Upper lobe of left lung (tissue), 6 donors: ENCODE results near the gene ENTPD6. TPM values are rescaled to one million over a fixed set of nuclear protein-coding genes. Genes with fewer than 3 reads are reported as not detected.
"Not testable (repeated sequence)": the region's sequence is repeated elsewhere in the genome, so short reads cannot be mapped to it uniquely, and the experiment has no call there.

ENCODE experiments used
- ATAC-seq, 2 donors: fragments of 200-7000 bp; cut with Tn5 transposase; one replicate each; pipeline ENCODE4 v1.9.1; 2022; ENCODE audit warnings: mild to moderate bottlenecking in 2 of 2, moderate library complexity in 2 of 2; ENCODE audit not compliant: low FRiP score in 2 of 2
- DNase-seq, 2 donors: peaks; one replicate each; pipeline ENCODE4 v3.0.0-alpha.2; 2019 to 2020
- H3K27ac ChIP-seq, 4 donors: fragments of 200-600 bp; sonication (generic); one replicate each; pipeline ENCODE4 v1.5.1; 2016 to 2019
- H3K27me3 ChIP-seq, 4 donors: fragments of 200-600 bp; sonication (generic); one replicate each; pipeline ENCODE4 v1.5.1; 2017 to 2019
- H3K36me3 ChIP-seq, 4 donors: fragments of 200-600 bp; sonication (generic); one replicate each; pipeline ENCODE4 v1.5.1; 2016 to 2019
- H3K4me1 ChIP-seq, 4 donors: fragments of 200-600 bp; sonication (generic); one replicate each; pipeline ENCODE4 v1.5.1; 2018 to 2019
- H3K4me3 ChIP-seq, 4 donors: fragments of 200-600 bp; sonication (generic); one replicate each; pipeline ENCODE4 v1.5.1; 2017 to 2019; ENCODE audit warnings: mild to moderate bottlenecking in 2 of 4, moderate library complexity in 1 of 4
- H3K9me3 ChIP-seq, 4 donors: fragments of 200-600 bp; sonication (generic); one replicate each; pipeline ENCODE4 v1.5.1; 2018 to 2019
- EP300 ChIP-seq, 4 donors: sonication (generic); formaldehyde crosslinking; IDR thresholded peaks; one replicate each; pipeline ENCODE4 v1.5.1; 2017; ENCODE audit warnings: antibody characterized with exemption in 4 of 4, control low read depth in 2 of 4
- POLR2A ChIP-seq, 4 donors: fragments of 450-650 bp; IDR thresholded peaks; one replicate each; pipeline ENCODE4 v1.5.1; 2016 to 2017; ENCODE audit warnings: antibody characterized with exemption in 4 of 4, mild to moderate bottlenecking in 2 of 4
- POLR2AphosphoS5 ChIP-seq, 2 donors: sonication (generic); formaldehyde crosslinking; IDR thresholded peaks; one replicate each; pipeline ENCODE4 v1.5.1; 2017; ENCODE audit warnings: antibody characterized with exemption in 2 of 2
- WGBS, 2 donors: methylation state at CpG; one replicate each; pipeline ENCODE4 v1.1.5; 2017 to 2018; 5-methylcytosine and 5-hydroxymethylcytosine counted together
- total RNA-seq, 6 donors: library from RNA; depleted of rRNA in 4 of 6; stranded (reverse); fragments of >200 nt in 4 of 6; gene quantifications; one replicate each; pipeline versions ENCODE4 v1.1.0 to v1.2.1, GENCODE V29; 2016 to 2021
- TF ChIP-seq, protein P1 (sequence below), 6 experiments: fragments of 450-650 bp in 4 of 6; fragments of 200-600 bp in 2 of 6; sonication (generic) in 2 of 6; IDR thresholded peaks; one replicate each; pipeline ENCODE4 v1.5.1; 2016 to 2019; ENCODE audit warnings: antibody characterized with exemption in 6 of 6
- donor health status: DM: no; HTN: no; CAD: no; lungs with moderate emphysema.
- donor health status: DM: no; HTN: yes; CAD: no; lungs with severe emphysema.

Gene ENTPD6
- total RNA-seq, 6 donors from 2014 or later: 53.7 to 170 (median 81.7) TPM

DNA sequence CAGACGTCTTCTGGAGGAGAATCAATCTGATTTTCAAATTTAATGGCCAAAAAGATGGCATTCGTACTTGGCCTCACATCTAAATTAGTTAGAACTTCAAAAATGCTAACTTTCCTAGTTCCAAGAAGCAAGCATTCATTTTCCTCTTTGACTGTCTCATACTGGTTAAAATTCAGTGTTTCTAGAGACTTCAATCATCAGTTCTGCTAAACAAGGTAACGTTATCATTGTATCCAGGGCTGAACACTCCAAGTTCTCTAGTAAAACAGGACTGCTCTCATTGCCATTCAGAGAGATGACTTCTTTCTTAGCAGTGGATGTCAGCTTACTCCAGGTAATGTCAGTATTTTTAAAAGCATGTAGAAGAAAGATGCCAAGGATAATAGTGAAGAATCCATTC lies 34.6 kb upstream of the ENTPD6 start:
- TF ChIP-seq, protein P1, sequence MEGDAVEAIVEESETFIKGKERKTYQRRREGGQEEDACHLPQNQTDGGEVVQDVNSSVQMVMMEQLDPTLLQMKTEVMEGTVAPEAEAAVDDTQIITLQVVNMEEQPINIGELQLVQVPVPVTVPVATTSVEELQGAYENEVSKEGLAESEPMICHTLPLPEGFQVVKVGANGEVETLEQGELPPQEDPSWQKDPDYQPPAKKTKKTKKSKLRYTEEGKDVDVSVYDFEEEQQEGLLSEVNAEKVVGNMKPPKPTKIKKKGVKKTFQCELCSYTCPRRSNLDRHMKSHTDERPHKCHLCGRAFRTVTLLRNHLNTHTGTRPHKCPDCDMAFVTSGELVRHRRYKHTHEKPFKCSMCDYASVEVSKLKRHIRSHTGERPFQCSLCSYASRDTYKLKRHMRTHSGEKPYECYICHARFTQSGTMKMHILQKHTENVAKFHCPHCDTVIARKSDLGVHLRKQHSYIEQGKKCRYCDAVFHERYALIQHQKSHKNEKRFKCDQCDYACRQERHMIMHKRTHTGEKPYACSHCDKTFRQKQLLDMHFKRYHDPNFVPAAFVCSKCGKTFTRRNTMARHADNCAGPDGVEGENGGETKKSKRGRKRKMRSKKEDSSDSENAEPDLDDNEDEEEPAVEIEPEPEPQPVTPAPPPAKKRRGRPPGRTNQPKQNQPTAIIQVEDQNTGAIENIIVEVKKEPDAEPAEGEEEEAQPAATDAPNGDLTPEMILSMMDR (IDR thresholded peaks at IDR 0.05): no peak
- TF ChIP-seq POLR2A (IDR thresholded peaks at IDR 0.05): no peak
- no peak for TF ChIP-seq EP300 (IDR thresholded peaks at IDR 0.05)
- H3K9me3 ChIP-seq: no peaks in the 10 kb centered on the region
- no peak overlapping the region for H3K4me3 ChIP-seq
- ATAC-seq: no peak
- no peak overlapping the region for H3K27ac ChIP-seq
- no peak for DNase-seq
- H3K36me3 ChIP-seq: no peaks in the 10 kb centered on the region
- H3K27me3 ChIP-seq: no peaks in the 10 kb centered on the region
- WGBS, 2 donors: 64 to 67% methylated on average over 3 of the region's 3 CpGs
- no peaks in the 10 kb centered on the region for H3K4me1 ChIP-seq

DNA sequence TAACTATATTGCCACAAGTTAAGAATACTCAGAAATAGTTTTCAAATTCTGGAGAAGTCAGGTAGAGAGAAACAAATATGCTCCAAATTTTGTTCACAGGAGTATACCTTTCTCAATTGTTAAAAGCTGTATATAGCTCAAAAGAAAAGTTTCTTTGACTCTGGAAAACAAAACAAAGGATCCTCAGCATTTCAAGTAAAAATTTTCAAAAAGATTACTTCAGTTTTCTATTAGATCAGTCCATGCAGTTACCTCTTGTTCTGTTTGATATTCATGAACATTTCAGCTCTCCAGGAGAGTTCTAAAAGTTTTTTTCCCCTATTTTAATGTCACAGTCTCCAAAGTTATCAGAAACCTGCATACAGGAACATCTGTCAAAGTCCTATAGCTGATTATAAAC lies 30.4 kb upstream of the ENTPD6 start:
- Histone ChIP-seq H3K27ac (no peak overlapping the region), H3K4me3 (no peak overlapping the region), H3K27me3 (no peaks in the 10 kb centered on the region), H3K9me3 (no peaks in the 10 kb centered on the region), H3K4me1 (no peaks in the 10 kb centered on the region), H3K36me3 (no peaks in the 10 kb centered on the region)
- ATAC-seq (no peak), DNase-seq (no peak)
- TF ChIP-seq, protein P1 (IDR thresholded peaks at IDR 0.05): no peak
- TF ChIP-seq POLR2A (IDR thresholded peaks at IDR 0.05): no peak
- TF ChIP-seq POLR2AphosphoS5 (IDR thresholded peaks at IDR 0.05): no peak
- TF ChIP-seq EP300 (IDR thresholded peaks at IDR 0.05): no peak

DNA sequence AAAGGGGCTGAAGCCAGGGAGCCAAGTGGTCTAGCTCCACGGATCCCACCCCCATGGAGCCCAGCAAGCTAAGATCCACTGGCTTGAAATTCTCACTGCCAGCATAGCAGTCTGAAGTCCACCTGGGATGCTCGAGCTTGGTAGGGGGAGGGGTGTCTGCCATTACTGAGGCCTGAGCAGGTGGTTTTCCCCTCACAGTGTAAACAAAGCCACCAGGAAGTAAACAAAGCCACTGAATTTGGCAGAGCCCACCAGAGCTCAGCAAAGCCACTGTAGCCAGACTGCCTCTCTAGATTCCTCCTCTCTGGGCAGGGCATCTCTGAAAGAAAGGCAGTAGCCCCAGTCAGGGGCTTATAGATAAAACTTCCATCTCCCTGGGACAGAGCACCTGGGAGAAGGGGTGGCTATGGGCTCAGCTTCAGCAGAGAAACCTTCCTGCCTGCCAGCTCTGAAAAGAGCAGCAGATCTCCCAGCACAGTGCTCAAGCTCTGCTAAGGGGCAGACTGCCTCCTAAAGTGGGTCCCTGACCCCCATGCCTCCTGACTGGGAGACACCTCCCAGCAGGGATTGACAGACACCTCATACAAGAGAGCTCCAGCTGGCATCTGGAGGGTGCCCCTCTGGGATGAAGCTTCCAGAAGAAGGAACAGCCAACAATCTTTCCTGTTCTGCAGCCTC lies 29.3 kb upstream of the ENTPD6 start:
- H3K4me3 ChIP-seq, H3K27me3 ChIP-seq, ATAC-seq, H3K4me1 ChIP-seq, H3K36me3 ChIP-seq, DNase-seq, H3K27ac ChIP-seq, H3K9me3 ChIP-seq: not testable (repeated sequence)
- 78% methylated on average over 2 of the region's 2 CpGs; no CpG with 5 or more reads in 1 of the 2 donors for WGBS, 2 donors

DNA sequence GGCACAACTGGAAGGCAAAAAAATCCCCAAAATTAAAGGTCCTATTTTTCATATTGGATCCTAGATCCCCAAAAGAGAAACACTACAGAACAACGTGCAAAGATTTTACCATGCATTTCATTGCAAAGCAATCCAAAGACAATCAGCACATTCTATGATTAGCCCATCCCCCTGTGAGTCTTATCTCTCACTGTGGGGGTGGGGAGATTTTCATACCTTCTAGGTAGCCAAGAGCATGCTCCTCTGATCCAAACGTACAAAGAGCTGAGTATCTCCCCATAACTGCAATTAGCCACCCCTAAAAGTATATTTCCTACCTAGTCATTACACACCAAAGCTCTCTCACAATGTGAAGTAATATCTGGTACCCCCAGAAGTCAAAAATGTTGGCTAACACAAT lies 22.2 kb upstream of the ENTPD6 start:
- TF ChIP-seq POLR2AphosphoS5 (IDR thresholded peaks at IDR 0.05): no peak
- no peak for TF ChIP-seq EP300 (IDR thresholded peaks at IDR 0.05)
- TF ChIP-seq, protein P1 (IDR thresholded peaks at IDR 0.05): no peak
- no peak for TF ChIP-seq POLR2A (IDR thresholded peaks at IDR 0.05)
- DNase-seq: no peak
- Histone ChIP-seq H3K36me3 (no peaks in the 10 kb centered on the region), H3K27ac (no peak overlapping the region), H3K4me3 (no peak overlapping the region), H3K9me3 (no peaks in the 10 kb centered on the region), H3K4me1 (peaks cover 0 to 7% (median 2%) of the 10 kb centered on the region in 4 donors), H3K27me3 (no peaks in the 10 kb centered on the region)
- 51 to 60% methylated on average over 2 of the region's 2 CpGs for WGBS, 2 donors
- ATAC-seq: no peak

DNA sequence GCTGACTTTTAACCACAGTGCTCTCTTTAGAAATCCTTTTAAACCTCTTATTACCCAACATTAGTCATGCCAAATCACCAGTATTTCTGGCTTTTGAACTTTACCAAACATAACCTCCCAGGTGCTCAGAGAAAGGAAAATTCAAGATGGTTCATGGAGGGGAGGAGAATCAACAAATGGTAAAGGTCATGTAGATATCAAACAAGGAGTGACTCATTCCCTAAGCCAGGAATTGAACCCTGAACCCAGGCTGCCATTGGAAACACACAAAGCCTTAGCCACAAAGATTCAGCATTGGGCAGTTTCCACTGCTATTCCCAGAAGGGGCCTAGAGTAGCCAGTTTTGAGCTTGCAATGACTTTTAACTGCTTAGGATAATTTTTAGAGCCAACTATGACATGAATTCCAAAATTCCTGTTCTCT lies 21.6 kb upstream of the ENTPD6 start:
- no peak overlapping the region for H3K27ac ChIP-seq
- DNase-seq (no peak), ATAC-seq (no peak)
- H3K9me3 ChIP-seq: no peaks in the 10 kb centered on the region
- H3K36me3 ChIP-seq: no peaks in the 10 kb centered on the region
- TF ChIP-seq EP300 (IDR thresholded peaks at IDR 0.05): no peak
- no peaks in the 10 kb centered on the region for H3K27me3 ChIP-seq
- no peak overlapping the region for H3K4me3 ChIP-seq
- peaks cover 0 to 11% (median 2%) of the 10 kb centered on the region in 4 donors for H3K4me1 ChIP-seq

DNA sequence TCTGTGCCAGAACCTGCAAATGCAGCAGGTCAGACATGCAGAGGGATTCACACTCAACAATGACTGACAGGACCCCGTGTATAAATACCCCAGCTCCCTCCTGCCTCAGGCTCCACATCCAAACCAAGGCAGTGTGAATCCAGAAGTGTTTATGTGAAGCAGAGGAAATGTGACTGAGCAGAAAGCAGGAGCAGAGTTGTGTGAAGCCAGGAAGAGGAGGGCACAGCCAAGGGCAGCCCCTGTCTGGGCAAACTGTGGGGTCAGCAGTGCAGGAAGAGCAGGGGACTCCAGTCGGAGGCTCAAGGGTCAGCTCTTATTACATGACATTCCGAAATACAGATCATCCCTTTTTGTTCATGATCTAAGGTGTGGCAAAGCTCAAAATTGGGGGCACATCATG lies 19.3 kb upstream of the ENTPD6 start:
- no peaks in the 10 kb centered on the region for H3K27me3 ChIP-seq
- no peaks in the 10 kb centered on the region for H3K9me3 ChIP-seq
- no peak for DNase-seq
- ATAC-seq: no peak
- peaks cover 0 to 11% (median 3%) of the 10 kb centered on the region in 4 donors for H3K4me1 ChIP-seq
- H3K4me3 ChIP-seq: no peak overlapping the region
- H3K27ac ChIP-seq: no peak overlapping the region
- TF ChIP-seq POLR2AphosphoS5 (IDR thresholded peaks at IDR 0.05) (no peak), EP300 (IDR thresholded peaks at IDR 0.05) (no peak), POLR2A (IDR thresholded peaks at IDR 0.05) (no peak)
- TF ChIP-seq, protein P1 (IDR thresholded peaks at IDR 0.05): no peak
- H3K36me3 ChIP-seq: no peaks in the 10 kb centered on the region
- 67 to 74% methylated on average over 3 of the region's 3 CpGs for WGBS, 2 donors
